ENCODE measurements around the gene FASLG.

The FASLG gene

GRCh38 chr1:172713466-172713865, 54.6 kb downstream of the FASLG start:
- H3K4me3 ChIP-seq (ENCODE audit: low read depth, low read length), result no peak overlapping the region
- TF ChIP-seq, protein P1, sequence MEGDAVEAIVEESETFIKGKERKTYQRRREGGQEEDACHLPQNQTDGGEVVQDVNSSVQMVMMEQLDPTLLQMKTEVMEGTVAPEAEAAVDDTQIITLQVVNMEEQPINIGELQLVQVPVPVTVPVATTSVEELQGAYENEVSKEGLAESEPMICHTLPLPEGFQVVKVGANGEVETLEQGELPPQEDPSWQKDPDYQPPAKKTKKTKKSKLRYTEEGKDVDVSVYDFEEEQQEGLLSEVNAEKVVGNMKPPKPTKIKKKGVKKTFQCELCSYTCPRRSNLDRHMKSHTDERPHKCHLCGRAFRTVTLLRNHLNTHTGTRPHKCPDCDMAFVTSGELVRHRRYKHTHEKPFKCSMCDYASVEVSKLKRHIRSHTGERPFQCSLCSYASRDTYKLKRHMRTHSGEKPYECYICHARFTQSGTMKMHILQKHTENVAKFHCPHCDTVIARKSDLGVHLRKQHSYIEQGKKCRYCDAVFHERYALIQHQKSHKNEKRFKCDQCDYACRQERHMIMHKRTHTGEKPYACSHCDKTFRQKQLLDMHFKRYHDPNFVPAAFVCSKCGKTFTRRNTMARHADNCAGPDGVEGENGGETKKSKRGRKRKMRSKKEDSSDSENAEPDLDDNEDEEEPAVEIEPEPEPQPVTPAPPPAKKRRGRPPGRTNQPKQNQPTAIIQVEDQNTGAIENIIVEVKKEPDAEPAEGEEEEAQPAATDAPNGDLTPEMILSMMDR (IDR thresholded peaks at IDR 0.05; ENCODE audit: low read depth, low read length), result no peak
